GM10847 (cell line): ENCODE measurements around the gene NUP210.

Experiments
- POLR2A ChIP-seq: IDR thresholded peaks from 2 replicates; pipeline ENCODE4 v1.6.1; 2011; ENCODE audit not compliant: insufficient read length; ENCODE audit errors: extremely low read depth

The NUP210 gene

DNA sequence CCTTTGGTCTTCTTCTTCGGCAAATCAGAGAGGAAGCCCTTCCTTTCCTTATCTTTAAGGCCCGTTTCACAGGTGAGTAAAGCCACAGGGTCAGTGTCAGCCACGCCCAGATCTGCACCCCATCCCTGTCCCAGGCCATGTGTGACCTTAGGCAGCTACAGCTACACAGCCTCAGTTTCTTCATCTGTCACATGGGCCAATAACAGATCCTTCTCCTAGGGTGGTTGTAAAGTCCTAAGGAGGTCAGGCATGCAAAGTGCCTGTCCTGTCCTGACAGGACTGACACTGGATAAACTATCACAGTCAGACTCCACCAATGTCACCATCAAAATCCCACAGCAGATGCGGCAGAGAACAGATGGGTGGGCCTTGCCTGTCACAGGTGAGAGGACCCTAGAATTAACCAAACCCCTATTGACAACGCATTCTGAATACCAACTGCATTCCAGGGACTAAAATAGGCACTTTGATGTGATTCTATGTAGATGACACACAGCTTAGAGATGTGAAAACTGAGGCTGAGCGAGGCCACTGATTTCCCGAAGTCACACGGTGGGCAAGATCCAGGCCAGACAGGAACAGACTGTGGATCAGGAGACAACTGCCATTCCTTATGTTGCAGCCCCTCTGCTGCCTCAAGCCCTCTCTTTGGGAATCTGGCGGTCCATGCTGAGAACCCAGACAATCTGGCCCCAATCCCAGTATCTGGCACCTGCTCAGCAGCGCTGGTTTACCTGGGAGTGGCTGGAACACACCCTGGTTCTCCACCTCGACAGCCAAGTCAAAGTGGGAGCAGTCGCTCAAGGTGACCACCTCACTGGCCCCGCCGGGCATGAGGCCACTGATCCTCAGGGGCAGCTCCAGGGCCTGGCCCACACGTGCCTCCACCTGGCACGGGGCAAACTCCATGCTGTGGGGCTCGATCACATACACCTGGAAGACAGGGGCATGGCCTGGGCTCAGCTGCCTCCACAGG, 48.7 kb downstream of the NUP210 start:
- TF ChIP-seq POLR2A: no peak

DNA sequence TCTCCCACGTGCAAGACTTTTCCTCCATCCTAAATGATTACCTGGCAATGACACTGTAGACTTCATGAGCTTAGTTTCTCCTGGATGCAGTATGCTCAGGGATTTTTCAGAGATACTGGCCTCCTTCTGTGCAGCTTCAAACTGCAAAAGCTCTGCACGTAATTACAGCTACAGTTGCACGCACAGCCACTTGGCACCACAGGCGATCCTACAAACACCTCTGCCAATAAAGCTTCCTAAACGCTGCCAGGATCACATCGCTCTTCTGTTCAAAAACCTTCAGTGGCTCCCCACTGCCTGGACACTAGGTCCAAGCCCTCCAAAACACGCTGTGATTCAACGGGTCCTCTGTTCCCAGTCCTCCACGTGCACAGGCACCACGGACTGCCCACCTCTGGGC, 49.5 kb downstream of the NUP210 start:
- TF ChIP-seq POLR2A: no peak

DNA sequence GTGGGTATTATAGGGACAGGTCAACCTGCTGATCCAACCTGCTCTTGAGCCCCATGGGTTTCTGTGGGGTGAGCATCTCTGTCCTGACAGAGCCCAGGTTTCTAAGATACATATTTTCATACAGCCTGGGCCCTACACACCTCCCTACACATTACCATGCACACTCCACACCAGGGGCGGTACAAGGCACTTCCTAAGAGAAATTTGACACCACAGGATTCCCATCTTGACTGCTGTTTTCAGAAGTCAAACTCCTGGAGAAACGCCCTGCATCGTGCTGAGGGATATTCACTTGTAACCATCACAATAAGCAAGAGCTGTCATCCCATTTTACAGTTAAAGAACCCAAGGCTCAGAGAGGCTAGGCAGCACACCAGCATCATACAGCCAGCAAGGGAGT, 50.1 kb downstream of the NUP210 start:
- no peak for TF ChIP-seq POLR2A

DNA sequence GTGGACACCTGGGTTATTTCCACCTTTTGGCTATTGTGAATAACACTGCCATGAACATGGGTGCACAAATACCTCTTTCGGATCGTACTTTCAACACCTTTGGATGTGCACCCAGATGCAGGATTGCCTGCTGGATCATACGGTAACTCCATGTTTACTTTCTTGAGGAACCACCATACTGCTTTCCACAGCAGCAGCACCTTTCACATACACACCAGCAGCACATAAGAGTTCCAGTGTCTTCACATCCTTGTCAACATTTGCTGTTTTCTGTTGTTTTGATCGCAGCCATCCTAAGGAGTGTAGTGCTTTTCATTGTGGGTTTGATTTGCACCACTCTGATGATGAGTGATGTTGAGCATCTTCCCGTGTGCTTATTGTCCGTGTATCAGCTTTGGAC, 51.3 kb downstream of the NUP210 start:
- no peak for TF ChIP-seq POLR2A

DNA sequence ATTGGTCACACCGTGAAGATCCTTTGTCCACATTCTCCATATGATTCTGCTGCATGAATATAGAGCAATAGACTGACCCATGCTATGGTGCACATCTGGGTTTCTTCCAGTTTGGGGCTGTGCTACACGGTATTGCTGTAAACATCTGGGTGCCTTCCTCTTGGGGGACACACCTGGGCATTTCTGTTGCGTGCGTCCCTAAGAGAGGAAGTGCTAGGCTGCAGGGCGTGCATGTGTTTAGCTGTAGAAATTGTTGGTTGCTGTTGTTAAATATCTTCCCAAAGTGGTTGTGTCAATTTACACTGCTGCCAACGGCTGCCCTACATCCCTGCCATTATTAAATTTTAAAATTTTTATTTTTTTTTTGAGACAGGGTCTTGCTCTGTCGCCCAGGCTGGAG, 52.4 kb downstream of the NUP210 start:
- TF ChIP-seq POLR2A: no peak

DNA sequence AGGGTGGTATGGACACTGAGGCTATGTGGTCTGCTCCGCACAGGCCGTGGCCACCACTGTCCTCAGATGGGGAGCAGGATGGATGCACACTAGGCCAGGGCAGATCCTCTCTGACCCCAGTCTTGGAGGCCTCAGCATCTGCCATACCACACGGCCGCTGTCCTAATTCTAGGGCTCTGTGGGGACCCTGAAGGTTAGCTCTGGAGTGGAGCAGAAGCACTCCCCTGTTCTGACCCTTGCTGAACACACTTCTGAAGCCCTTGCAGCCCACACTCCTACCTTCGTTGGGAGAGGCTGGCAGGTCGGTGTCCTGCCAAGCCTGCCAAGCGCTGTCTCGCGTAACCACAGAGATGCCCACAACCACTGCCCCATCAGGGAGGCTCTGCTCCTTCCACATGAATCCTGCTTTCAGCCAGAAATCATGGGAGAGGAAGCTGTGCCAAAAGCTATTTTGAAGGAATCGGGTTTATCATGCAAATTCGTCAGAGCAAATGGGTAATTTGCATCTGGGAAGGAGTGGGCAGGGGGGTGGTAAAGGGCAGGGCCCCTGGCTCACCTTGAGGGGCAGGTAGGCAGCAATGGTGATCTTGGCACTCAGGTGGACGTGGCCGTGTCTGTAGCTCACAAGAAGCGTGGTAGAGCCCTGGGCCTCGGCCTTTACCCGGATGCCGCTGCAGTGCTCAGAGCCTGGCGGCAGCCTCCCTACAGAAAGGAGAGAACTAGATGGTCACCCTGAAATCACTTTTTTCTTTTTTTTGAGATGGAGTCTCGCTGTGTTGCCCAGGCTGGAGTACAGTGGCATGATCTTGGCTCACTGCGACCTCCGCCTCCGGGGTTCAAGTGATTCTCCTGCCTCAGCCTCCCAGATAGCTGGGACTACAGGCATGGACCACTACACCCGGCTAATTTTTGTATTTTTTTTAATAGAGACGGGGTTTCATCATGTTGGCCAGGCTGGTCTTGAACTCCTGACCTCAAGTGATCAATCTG, 54.4 kb downstream of the NUP210 start:
- no peak for TF ChIP-seq POLR2A

DNA sequence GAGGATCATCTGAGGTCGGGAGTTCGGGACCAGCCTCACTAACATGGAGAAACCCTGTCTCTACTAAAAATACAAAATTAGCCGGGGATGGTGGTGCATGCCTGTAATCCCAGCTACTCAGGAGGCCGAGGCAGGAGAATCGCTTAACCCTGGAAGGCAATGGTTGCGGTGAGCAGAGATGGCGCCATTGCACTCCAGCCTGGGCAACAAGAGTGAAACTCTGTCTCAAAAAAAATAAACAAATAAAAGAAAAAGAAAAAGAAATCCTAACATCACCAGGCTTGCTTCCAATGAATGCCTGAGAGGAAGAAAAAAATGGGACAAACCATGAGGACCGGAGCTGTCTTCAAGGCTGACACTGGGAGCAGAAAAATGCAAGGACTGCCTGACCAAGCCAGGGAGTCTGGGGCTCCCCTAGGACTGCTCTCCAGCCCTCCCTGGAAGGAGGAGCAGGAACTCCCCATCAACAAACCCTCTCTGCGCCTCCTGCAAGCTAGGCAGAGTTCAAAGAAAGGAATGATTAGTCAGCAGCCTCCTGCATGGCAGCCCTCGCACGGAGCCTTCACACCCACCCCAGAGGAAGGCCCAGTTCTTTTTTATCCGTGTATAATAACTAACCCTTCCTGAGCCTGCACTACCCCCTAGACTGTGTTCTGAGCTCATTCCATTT, 55.4 kb downstream of the NUP210 start:
- no peak for TF ChIP-seq POLR2A

DNA sequence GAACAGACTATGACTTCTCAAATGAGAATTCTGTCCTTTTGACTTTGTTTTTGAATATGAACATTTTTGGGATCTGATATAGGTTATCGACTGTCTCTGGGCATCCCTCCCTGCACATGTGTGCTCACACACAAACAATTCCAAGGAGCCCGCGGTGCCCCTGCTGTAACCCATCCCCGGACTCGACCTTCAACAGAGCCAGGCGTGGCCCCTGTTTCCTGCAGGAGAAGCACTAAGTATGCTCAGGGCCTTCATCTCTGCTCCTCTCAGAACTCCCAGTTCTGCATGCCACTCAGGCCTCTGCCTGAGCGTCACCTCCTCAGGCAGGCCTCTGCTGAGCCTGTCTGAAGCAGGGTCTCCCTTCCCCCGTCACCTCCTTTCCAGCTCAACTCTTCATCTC, 57.6 kb downstream of the NUP210 start:
- TF ChIP-seq POLR2A: no peak

DNA sequence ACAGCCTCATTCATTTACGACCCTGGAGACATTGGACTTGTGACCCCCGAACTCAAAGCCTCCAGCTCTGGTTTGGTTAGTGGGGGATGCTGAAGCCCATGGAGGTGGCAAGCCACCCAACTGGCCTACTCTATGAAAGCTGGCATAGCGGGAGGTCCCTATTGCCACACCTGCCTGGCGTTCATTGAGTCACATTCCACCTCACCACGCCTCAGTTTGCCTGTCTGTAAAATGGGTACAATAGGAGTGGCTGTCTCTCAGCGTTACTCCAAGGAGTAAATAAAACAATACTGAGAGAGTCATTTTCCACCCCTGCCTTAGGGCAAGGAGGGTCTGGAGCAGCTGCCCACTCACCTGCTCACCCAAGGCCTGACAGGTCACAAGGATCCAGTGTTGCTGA, 60.2 kb downstream of the NUP210 start:
- no peak for TF ChIP-seq POLR2A

DNA sequence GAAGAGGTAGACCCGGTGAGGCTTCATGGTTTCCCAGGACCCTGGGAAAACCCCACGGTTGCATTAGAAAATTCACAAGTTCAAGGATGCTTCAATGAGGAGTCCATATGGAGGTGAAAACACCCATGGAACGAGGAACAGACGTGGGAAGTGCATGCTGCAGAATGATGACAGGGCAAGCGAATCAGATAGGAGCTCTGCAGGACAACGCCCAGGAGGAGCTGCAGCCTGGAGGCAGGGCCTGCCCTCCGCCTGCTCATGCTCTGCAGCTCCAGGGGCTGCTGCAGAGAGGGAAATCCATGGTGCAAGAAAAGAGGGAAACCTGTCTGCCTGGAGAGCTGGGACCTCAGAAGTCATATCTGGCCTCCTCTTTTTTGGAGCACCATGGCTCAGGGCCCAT, 61.5 kb downstream of the NUP210 start:
- TF ChIP-seq POLR2A: no peak

DNA sequence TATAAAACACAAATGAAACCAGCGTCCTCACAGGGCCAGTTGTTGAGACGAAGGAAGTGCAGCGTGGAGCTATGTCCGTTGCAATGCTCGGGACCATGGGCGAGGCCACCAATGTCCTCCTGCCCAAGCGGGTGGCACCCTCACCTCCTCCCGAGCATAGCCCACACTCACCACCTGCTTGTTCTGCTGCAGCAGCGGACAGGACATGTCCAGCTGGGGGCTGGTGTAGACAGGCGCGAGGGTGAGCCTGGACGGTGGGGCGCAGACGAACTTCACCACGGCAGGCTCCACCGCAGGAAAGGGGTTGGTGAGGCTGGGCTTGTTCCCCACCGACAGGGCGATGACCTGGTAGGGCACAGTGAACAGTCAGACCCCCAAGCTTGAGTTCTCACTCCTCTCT, 62.1 kb downstream of the NUP210 start:
- no peak for TF ChIP-seq POLR2A

DNA sequence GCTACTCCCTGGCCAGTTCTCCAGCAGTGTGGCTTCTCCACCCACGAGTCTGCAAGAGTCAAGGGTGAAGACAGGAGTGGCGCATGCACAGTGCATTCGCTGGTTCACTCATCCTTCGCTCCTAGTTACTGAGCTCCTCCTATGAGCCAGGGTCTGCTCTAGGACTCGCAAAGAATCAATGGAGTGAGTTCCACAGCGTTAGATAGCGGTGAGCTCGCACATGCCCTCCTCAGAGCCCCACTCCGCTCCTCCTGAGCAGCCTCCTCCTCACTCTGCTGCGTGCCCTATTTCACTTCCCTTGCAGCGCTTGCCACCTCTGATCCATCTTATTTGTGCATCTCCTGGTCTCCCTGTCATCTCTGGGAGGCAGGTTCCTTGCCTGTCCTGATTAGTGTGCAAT, 63.0 kb downstream of the NUP210 start:
- no peak for TF ChIP-seq POLR2A

DNA sequence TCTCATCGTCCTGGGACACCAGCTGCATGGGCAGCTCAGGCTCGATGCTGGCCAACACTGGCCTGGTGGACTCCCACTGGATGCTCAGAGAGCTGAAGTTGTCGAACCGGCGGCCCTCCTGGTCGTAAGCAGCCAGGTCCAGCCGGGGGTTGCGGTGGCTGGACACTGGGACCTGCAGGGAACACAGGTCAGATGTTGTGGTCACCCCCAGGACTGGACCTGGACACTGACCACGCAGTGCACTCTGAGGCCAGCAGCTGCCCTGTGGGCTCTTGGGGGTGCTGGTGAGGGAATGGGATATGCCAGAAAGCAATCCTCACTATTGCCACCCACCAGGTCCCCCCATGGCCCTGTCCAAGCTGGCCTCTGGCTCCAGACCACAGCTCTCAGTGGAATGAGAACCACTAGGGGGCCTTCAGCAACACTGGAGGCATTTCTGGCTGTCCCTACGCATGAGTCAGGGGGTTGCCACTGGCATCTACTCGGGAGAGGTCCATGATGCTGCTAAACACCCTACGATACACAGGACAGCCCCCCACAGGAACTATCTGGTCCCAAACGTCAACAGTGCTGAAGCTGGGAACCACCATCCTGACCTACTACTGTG, 66.1 kb downstream of the NUP210 start:
- no peak for TF ChIP-seq POLR2A

DNA sequence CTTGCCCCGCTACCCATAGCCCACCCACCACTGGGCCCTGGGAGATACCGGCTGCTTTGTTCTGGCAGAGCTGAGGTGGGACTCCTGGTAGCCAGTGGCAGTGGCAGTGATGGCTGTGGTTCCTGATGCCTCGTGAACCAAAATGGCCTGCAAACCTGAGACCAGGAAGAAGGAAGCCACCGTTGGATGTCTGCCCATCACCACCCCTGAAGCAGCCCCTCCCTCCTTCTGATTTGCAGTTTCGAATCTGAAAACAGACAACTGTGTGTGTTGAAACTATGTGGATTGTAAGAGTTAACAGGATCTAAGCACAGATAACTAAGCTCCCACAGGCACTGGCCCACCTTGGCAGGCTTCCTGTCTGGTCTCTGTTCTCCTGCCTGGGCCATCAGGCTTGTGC, 66.6 kb downstream of the NUP210 start:
- no peak for TF ChIP-seq POLR2A

DNA sequence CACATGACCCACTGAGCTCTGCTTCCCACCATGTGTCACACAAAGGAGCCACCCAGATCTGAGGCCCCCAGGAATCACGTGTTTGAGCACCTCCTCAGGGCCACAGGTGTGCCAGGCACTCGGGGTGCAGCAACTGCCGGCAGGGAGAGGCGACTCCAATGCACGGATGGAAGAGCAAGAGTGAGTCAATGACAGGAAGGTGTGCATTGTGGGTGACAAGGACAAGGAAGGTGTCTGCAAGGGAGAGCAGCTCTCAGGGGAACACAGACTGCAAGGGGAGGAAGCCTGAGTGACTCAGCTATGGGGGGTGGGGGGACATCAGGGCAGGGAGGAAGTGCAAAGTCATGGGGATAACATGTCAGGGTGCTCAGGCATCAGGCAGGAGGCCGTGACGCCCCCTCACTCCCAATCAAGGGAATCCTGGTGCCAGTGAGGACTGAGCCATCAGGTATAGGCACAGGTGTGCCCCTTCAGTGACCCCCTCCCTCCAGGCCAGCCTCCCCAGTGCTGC, 67.4 kb downstream of the NUP210 start:
- TF ChIP-seq POLR2A: no peak

DNA sequence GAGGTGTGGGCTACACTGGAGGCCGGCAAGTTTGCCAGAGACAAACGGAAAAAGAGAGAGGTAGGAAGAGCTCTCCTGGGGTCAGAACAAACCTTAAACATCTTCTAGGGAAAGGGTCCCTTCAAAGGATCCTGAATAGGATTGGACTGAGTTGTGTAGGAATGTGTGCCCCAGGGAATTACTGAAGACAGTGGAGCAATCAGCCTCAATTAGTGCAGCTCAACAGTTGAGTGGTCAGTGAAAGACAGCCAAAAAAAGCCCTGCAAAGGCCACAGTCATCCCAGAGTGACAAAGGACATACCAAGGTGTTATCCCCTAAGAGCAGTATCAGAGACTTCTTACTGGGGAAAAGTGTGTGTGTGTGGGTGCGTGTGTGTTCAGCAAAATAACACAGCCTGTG, 70.3 kb downstream of the NUP210 start:
- no peak for TF ChIP-seq POLR2A
